ENCODE results near the gene DDRGK1.
"Not testable (repeated sequence)": the region's sequence is repeated elsewhere in the genome, so short reads cannot be mapped to it uniquely, and the experiment has no call there.

DDRGK1 gene

GRCh38 chr20:3163099-3164042 lies 41.1 kb downstream of the DDRGK1 start:
- no peak for DNase-seq

- no peak for DNase-seq
These were observed 42.3 kb downstream of the DDRGK1 start for GRCh38 chr20:3162080-3162611.

GRCh38 chr20:3161316-3162079 lies 43.0 kb downstream of the DDRGK1 start:
- no peak for DNase-seq

GRCh38 chr20:3160418-3160817 lies 44.1 kb downstream of the DDRGK1 start:
- DNase-seq, result no peak

GRCh38 chr20:3158968-3159431 lies 45.5 kb downstream of the DDRGK1 start:
- peak in 1 of 2 experiments; percentile 8 for DNase-seq

GRCh38 chr20:3157817-3158216 lies 46.7 kb downstream of the DDRGK1 start:
- DNase-seq, result no peak

GRCh38 chr20:3156811-3157619 lies 47.5 kb downstream of the DDRGK1 start:
- peak; percentile 71 to 79 for DNase-seq

- DNase-seq, result not testable (repeated sequence)
These were observed 52.3 kb downstream of the DDRGK1 start for GRCh38 chr20:3152057-3152644.

- DNase-seq, result no peak
These were observed 53.6 kb downstream of the DDRGK1 start for GRCh38 chr20:3150908-3151307.

- no peak for DNase-seq
These were observed 57.6 kb downstream of the DDRGK1 start for GRCh38 chr20:3146732-3147341.

- no peak for DNase-seq
These were observed 62.7 kb downstream of the DDRGK1 start for GRCh38 chr20:3141757-3142156.

Data from AML-193 (cell line).